Erythroblast (primary cell): ENCODE data around the gene NXPH4.
A peak's percentile ranks its signal among the peaks of the same experiment; 100 is the strongest.

Experiments
- DNase-seq, 2 experiments: peaks; one replicate each; lab custom pipeline; 2025; lab: John Stamatoyannopoulos, UW
- GATA1 ChIP-seq: IDR thresholded peaks from 2 replicates; pipeline ENCODE4 v1.6.1; 2011; ENCODE audit warnings: low read depth, mild to moderate bottlenecking, control low read depth, low read length, moderate library complexity
- POLR2A ChIP-seq: IDR thresholded peaks from 2 replicates; pipeline ENCODE4 v1.6.1; 2011; ENCODE audit warnings: mild to moderate bottlenecking, low read length

The NXPH4 gene

DNA sequence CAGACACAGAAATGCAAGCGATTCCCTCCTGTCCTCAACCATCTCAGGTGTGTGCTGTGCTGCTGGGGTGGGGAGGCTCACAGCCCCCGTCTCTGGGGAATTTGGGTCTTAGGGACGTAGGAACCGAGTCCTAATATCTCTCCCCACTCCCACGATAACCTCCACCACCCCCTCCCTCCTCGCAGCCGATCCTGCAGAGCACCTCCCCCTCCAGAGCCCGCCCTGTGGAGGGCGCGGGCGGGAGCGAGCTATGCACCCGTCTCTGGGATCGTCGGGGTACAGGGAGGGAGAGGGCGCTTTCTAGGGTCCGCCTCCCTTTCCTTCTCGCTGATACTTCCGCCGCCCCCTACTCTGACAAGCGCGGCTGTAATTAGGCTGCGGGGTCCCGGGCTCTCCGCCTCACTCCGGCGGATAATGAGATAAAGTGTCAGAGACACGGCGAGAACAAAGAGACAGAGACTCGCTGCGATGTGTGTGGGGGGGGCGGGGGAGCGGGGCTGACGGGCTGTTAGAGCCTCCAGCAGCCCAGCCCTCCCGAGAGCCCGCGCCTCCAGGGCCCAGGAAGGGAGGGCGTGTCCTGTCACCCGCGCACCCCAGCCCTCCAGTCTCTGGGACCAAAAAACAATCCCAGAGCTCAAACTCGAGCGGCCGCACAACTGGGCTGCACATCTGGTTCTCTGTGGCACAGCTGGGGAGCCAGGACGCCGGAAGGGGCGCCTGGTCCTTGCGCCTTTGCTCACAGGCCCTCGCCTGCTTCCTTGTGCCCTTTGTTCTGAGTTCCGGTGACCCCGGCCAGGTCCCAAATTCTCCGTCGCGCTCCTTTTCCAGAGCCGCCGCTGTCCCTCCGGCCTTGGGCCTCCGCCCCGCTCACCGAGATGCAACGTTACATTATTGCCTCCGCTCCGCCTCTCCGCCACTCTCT, 21.6 kb downstream of the NXPH4 start:
- no peak for TF ChIP-seq POLR2A
- peak in 1 of 2 experiments; percentile 49 for DNase-seq

- DNase-seq: peak; percentile 90 to 96
- TF ChIP-seq POLR2A (no peak), GATA1 (no peak)
These were observed 22.4 kb downstream of the NXPH4 start for GRCh38 chr12:57238854-57239554.

GRCh38 chr12:57239587-57240065, 23.0 kb downstream of the NXPH4 start:
- no peak for DNase-seq
- TF ChIP-seq POLR2A: no peak
- no peak for TF ChIP-seq GATA1

DNA sequence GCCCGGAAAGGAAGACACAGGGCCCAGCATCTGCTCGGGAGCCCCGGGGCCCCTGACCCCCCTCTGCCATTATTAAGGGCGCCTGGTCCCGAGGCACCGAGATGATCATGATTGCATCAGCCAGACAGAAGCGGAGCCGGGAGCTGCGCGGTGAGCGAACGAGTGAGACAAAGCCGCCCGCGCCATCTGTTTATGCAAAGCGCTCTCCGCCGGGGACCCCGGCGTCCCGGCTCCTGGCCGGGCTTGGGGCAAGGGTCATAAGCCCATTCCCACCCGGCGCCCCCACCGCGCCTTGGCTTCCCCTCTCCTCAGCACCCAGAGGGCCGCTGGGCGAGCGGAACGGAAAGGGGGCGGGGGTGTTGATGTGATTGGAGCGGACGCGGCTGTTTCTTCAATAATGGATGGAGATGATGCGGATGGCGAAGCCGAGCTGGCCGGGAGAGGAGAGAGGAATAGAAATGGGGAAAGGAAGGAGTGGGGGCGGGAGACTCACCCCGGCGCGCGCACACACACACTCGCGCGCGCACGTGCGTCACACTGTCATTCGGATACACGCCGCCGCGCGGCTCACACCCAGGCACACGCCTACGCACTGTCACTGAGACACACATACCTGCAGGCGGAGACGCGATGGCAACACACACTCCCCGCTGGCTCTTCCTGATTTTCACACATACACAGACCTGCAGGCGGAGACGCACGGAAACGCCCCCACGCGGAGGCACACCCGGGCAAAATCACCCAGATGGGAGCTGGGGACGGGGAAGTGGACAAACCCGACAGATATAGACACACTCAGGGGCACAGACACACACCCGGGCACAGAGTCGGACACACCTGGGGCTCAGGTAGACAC, 23.7 kb downstream of the NXPH4 start:
- TF ChIP-seq POLR2A (no peak), GATA1 (no peak)
- peak; percentile 29 to 57 for DNase-seq

DNA sequence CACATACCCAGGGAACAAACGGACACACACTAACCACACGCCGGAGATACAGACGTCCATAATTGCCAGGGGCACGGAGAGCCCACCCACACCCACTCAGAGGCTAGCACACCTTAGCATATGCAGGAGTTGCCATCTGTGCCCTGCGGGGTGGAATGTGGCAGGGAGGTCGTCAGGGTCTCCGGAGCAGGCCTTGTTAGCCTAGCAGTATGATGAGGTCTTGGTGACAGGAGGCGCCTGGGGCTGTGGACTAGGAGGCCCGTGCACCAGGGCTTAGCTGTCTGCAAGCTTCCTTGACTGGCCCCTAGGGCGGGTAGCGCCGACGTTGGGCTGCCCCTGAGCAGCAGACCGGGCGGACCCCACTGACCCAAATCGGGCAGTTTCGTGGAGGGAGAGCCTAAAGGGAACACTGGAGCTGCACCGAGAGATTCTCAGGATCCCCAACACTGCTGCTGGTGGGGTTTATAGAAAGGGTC, 24.4 kb downstream of the NXPH4 start:
- no peak for TF ChIP-seq POLR2A
- no peak for TF ChIP-seq GATA1
- peak in 1 of 2 experiments; percentile 37 for DNase-seq

GRCh38 chr12:57241402-57242310, 25.1 kb downstream of the NXPH4 start:
- TF ChIP-seq POLR2A: no peak
- no peak for TF ChIP-seq GATA1
- peak in 1 of 2 experiments; percentile 37 for DNase-seq

- no peak for DNase-seq
- TF ChIP-seq POLR2A (no peak), GATA1 (no peak)
These were observed 25.7 kb downstream of the NXPH4 start for GRCh38 chr12:57242329-57242690.

DNA sequence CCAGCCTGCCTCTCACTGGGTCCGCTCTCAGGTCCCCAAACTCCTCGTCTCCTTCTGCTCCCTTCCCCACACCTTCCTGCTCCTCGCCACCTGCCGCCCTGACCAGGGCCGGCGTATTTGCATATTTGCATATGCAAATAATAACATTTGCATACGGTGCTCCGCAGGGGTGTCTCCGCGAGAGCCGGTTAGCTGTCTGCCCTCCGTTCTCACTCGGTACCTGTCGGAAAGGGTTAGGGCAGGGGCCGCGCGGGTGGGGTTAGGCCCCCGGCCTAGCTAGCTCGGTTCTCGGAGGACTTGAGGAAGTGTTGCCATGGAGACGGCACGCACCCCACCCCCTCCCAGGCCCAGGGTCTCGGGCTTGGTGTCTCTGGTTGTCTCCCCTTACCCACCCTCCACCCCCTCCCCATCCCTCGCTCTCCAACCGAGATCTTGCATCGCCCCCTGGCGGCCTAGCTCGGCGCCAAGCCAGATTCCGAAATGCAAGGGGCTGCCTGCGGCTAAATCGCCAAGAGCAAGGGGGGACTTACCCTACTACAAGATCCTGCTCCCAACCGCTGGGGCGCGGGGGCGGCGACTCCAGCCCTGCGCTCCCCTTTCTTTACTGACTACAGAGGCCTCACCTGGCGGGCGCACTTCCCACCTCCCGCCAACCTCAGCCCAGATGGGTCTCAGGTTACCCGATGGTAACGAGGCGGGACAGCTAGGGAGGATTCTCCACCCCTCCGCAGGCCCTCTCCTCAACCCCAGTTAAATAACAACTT, 26.3 kb downstream of the NXPH4 start:
- DNase-seq: peak; percentile 67 to 73
- no peak for TF ChIP-seq POLR2A
- TF ChIP-seq GATA1: no peak

DNA sequence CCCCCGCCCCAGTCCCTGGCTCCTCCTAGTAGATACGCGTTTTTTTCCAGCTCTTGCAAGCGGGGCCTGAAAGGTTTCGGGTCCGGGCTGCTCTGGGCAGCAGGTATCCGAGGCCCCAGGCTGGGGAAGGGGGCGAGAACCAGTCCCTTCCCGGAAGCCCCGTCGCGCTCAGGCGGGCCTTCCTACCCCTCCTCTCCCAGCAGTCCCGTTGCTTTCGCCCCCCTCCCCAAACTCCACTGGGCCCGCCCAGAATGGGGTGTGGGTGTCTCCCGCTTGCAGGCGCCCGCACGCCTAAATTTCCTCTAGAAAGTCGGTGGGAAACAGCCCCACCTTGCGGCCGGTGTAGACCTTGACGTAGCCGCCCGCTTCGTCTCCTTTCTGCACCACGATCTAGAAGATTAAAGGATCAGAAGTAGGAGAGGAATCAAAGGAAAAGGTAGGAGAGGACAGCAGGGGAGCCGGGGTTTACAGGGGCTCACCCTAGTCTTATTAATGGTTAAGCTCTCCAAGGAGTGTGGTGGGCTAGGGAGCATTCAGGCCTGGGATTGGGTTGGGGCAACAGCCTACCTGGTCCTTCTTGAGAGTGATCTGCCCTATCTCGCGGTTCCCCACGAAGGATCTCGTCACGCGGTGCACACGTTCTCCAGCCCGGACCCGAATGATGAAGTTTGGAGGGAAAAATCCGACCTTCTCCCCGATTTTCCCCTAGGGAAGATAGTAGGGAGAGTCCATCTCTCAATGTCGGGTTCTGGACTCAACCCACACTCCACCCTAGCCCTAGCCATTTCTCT, 27.1 kb downstream of the NXPH4 start:
- peak; percentile 80 to 88 for DNase-seq
- TF ChIP-seq POLR2A (no peak), GATA1 (no peak)

- no peak for TF ChIP-seq GATA1
- TF ChIP-seq POLR2A: no peak
- no peak for DNase-seq
These were observed 27.7 kb downstream of the NXPH4 start for GRCh38 chr12:57244312-57244696.

DNA sequence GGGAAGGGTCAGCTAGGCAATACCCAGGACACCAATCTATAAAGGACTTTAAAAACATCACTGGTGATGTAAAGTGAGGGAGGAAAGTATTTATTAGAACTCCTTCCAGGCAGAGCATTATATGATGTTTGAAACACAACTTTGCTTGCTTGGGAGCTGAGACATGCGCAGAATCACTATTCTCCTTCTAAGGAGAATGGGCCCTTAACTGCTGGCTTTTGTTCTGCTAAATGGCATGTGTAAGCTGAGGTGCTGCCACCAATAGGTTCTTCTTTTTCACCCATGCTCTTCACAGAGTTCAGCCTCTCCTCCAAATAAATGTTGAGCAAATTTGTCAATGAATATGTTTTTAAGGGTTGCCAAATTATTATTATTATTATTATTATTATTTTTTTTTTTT, 30.4 kb downstream of the NXPH4 start:
- TF ChIP-seq POLR2A (no peak), GATA1 (no peak)
- DNase-seq: no peak
